Fibroblast of mammary gland (primary cell): Measurements from ENCODE around the gene SYF2.
"Not testable (repeated sequence)": the region's sequence is repeated elsewhere in the genome, so short reads cannot be mapped to it uniquely, and the experiment has no call there.

ENCODE experiments used
- DNase-seq: peaks from one replicate; pipeline ENCODE4 v3.0.0-alpha.2; 2010; ENCODE audit warnings: low read depth
- H3K4me3 ChIP-seq: 2 replicates; pipeline ENCODE4 v1.5.1; 2011; ENCODE audit warnings: low read depth, mild to moderate bottlenecking, low read length, moderate library complexity; ENCODE audit not compliant: control insufficient read depth
- TF ChIP-seq, protein P1 (sequence below): conservative IDR thresholded peaks from 2 replicates; pipeline ENCODE4 v1.5.1; 2011; ENCODE audit warnings: low read depth, low read length, inconsistent platforms; ENCODE audit not compliant: control insufficient read depth, insufficient read depth

The SYF2 gene

DNA sequence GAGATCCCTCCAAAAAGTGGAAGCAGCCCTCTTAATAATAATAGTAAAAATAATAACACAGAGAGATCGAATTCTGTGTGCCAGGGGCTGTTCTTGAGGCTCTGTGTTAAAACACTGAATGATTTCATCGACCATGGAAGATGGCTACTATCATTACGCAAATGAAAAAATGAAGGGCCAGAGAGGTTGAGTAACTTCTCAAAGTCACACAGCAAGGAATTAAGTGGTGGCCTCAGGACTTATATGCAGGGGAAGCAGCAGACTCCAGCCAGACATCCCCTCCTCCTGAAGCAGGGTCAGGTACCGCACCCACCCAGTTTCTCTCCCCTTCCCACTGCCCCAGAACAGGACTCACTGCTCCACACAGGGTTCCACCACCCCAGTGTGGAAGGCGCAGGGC, 40.1 kb downstream of the SYF2 start:
- TF ChIP-seq, protein P1, sequence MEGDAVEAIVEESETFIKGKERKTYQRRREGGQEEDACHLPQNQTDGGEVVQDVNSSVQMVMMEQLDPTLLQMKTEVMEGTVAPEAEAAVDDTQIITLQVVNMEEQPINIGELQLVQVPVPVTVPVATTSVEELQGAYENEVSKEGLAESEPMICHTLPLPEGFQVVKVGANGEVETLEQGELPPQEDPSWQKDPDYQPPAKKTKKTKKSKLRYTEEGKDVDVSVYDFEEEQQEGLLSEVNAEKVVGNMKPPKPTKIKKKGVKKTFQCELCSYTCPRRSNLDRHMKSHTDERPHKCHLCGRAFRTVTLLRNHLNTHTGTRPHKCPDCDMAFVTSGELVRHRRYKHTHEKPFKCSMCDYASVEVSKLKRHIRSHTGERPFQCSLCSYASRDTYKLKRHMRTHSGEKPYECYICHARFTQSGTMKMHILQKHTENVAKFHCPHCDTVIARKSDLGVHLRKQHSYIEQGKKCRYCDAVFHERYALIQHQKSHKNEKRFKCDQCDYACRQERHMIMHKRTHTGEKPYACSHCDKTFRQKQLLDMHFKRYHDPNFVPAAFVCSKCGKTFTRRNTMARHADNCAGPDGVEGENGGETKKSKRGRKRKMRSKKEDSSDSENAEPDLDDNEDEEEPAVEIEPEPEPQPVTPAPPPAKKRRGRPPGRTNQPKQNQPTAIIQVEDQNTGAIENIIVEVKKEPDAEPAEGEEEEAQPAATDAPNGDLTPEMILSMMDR, result no peak
- no peak for DNase-seq
- no peak overlapping the region for H3K4me3 ChIP-seq

DNA sequence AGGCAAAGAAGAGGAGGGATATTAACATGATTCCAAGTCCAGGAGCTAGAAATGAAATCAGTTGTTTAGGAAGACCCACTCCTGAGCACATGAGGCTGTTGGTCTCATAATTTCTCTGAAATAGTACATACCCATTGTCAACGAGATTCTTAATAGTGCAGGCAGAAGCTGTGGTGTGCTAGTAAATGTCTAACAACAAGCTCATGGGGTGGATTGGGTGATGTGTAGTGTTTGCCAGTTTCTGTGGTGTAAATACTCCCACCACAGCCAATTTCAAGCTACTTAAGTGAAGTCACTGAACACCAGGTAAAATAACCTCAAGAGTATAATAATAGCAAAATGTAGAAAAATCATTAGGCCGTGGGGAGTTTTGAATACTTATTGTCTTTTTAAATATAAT, 42.0 kb downstream of the SYF2 start:
- TF ChIP-seq, protein P1, result no peak
- DNase-seq, result no peak
- no peak overlapping the region for H3K4me3 ChIP-seq

DNA sequence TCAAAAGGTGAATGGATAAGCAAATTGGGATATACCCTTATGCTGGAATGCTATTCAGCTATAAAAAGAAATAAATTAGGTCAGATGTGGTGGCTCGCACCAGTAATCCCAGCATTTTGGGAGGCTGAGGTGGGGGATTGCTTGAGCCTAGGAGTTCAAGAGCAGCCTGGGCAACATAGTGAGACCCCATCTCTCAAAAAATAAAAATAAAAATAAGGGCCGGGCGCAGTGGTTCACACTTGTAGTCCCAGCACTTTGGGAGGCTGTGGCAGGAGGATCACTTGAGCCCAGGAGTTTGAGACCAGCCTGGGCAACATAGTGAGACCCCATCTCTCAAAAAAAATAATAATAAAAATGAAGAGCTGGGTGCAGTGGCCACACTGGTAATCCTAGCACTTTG, 44.4 kb downstream of the SYF2 start:
- DNase-seq, H3K4me3 ChIP-seq: not testable (repeated sequence)

DNA sequence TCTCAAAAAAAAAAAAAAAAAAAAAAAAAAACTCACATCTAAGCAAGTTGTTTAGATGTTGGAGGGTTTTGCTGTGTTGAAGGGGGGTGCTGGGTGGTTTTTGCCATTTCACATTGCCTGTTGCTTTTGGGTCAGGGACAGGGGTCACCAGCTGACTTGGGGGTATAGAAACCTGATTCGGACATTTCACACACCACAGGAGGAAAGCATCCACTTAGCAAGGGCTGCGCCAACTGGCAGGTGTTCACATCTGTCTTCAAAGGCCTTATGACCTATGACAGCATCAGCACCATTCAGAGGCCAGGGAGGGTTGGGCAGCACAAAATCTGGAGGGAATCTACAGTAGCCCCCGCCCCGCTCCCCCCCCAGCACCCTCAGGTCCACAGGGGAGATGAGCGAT, 45.2 kb downstream of the SYF2 start:
- TF ChIP-seq, protein P1, result no peak
- no peak overlapping the region for H3K4me3 ChIP-seq
- no peak for DNase-seq

DNA sequence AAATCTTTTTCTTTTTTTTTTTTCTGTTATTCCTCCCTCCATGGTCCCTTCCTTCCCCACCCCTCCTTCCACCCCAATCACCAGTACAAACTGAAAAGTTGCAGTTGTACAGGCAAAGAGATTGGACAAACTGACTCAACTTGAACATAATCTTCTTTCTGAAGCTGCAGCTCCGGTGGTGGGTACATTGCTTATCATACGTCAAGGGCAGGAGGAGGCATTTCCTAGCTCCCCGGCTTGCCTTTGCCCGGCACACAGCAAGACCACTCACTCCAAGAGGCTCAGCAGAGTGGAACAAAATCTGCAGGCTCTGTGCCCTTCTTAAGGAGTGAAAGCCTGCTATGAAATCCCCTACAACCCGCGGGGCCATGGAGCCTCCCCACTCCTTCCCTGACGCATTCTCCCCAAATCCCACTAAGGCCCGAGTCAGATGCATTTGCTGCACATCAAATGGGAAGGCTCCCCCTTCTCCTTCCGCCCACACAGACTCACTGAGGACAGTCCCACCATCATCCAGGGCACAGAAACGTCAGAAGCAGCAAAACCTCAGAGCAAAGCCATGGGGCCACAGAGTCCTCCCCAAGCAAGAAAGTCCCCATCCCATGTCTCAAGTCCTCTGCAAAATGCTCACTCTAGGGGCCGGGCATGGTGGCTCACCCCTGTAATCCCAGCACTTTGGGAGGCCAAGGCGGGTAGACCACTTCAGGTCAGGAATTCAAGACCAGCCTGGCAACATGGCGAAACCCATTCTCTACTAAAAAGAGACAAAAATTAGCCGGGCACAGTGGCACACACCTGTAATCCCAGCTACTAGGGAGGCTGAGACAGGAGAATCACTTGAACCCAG, 45.9 kb downstream of the SYF2 start:
- DNase-seq, result no peak
- TF ChIP-seq, protein P1, result no peak
- H3K4me3 ChIP-seq, result no peak overlapping the region

DNA sequence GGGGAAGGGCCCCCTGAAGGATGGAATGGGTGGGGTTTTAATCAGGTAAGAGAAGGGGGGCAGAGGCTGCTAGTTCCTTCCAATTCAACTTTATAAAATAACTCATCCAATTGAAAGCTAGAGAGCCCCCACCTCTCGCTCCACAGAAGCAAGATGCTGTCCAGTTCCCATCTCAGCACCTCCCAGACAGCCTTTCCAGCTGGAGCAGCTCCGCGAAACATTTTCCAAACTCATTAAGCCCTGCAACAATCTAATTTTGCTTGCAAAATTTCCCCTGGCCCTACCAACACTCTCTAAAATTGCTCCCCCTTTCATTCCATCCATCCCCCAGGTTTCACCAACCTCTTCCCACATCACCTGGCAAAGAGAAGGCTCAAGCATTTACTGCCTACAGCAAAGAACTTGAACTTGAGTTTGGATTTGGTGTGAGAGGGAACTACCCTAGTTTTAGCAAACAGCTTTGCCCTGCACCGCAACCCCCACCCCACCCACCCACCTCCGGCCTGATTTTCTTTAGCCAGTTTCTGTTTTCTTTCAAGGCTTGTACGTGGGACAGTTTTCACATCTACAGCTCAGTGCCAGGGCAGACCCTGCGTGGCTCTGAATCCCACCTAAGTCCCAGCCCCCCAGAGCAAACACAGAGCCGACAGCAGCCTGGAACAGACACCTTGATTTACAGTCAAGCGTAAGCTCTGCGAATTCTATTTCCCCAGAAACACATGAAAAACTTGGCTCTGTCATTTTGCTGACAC, 46.7 kb downstream of the SYF2 start:
- TF ChIP-seq, protein P1, result no peak
- H3K4me3 ChIP-seq, result no peak overlapping the region
- no peak for DNase-seq
